HEK293 (cell line): ENCODE results near the gene HOGA1.

Experiments used
- ATF2 ChIP-seq: fragments of 450-650 bp; formaldehyde crosslinking; IDR thresholded peaks from 2 replicates; pipeline ENCODE4 v1.5.1; 2016; ENCODE audit warnings: missing biosample characterization, missing genetic modification characterization, low read depth
- CTCF ChIP-seq: fragments of 450-650 bp; formaldehyde crosslinking; IDR thresholded peaks from 2 replicates; pipeline ENCODE4 v1.5.1; 2016; ENCODE audit warnings: missing biosample characterization, missing genetic modification characterization
- KLF1 ChIP-seq: fragments of 450-650 bp; formaldehyde crosslinking; IDR thresholded peaks from 2 replicates; pipeline ENCODE4 v1.5.1; 2016; ENCODE audit warnings: missing biosample characterization, missing genetic modification characterization
- KLF16 ChIP-seq: fragments of 450-650 bp; formaldehyde crosslinking; IDR thresholded peaks from 2 replicates; pipeline ENCODE4 v1.5.1; 2017; ENCODE audit warnings: missing biosample characterization, missing genetic modification characterization
- OSR2 ChIP-seq: fragments of 450-650 bp; formaldehyde crosslinking; IDR thresholded peaks from 2 replicates; pipeline ENCODE4 v1.5.1; 2016; ENCODE audit warnings: missing biosample characterization, missing genetic modification characterization
- TRIM28 ChIP-seq: IDR thresholded peaks from 2 replicates; pipeline ENCODE4 v1.6.1; 2011; ENCODE audit warnings: low read length, control low read depth, borderline replicate concordance
- ZBTB44 ChIP-seq: fragments of 450-650 bp; IDR thresholded peaks from 2 replicates; pipeline ENCODE4 v1.5.1; 2018; ENCODE audit warnings: missing biosample characterization, mild to moderate bottlenecking, missing genetic modification characterization
- ZNF121 ChIP-seq: fragments of 450-650 bp; formaldehyde crosslinking; IDR thresholded peaks from 2 replicates; pipeline ENCODE4 v1.5.1; 2016; ENCODE audit warnings: missing biosample characterization, missing genetic modification characterization
- ZNF138 ChIP-seq: fragments of 450-650 bp; formaldehyde crosslinking; IDR thresholded peaks from 2 replicates; pipeline ENCODE4 v1.5.1; 2016; ENCODE audit warnings: missing biosample characterization, missing genetic modification characterization, borderline replicate concordance
- ZNF174 ChIP-seq: fragments of 450-650 bp; formaldehyde crosslinking; IDR thresholded peaks from 2 replicates; pipeline ENCODE4 v1.5.0; 2017; ENCODE audit warnings: missing biosample characterization, mild to moderate bottlenecking, missing genetic modification characterization
- ZNF221 ChIP-seq: fragments of 450-650 bp; formaldehyde crosslinking; IDR thresholded peaks from 2 replicates; pipeline ENCODE4 v1.5.1; 2017; ENCODE audit warnings: missing biosample characterization, missing genetic modification characterization, borderline replicate concordance
- ZNF274 ChIP-seq, 2 experiments: fragments of 200-500 bp in 1 of 2; fragments of 450-650 bp in 1 of 2; sonication (Bioruptor generic) in 1 of 2; formaldehyde crosslinking in 1 of 2; IDR thresholded peaks; 2 replicates each; pipeline versions ENCODE4 v1.5.1 to v1.6.1; 2014 to 2016; ENCODE audit warnings: borderline replicate concordance in 1 of 2, inconsistent platforms in 1 of 2, low read length in 1 of 2, missing biosample characterization in 1 of 2, missing genetic modification characterization in 1 of 2
- ZSCAN30 ChIP-seq: fragments of 450-650 bp; IDR thresholded peaks from 2 replicates; pipeline ENCODE4 v1.5.1; 2018; ENCODE audit warnings: missing biosample characterization, mild to moderate bottlenecking, missing genetic modification characterization, moderate library complexity

- TF ChIP-seq CTCF (tag by site-specific recombination) (no peak), ZBTB44 (tag by site-specific recombination) (no peak), ZNF174 (no peak), ATF2 (no peak), KLF16 (tag by site-specific recombination) (no peak), ZNF121 (no peak), ZNF221 (no peak), ZSCAN30 (tag by site-specific recombination) (no peak), OSR2 (no peak), TRIM28 (no peak), ZNF138 (tag by site-specific recombination) (no peak), KLF1 (tag by site-specific recombination) (no peak), ZNF274 (IDR thresholded peaks at IDR 0.05; ENCODE audit: low read length) (no peak), ZNF274 (tag by site-specific recombination; IDR thresholded peaks at IDR 0.05; ENCODE audit: borderline replicate concordance) (no peak)
These were observed 43.5 kb downstream of the HOGA1 start for GRCh38 chr10:97627731-97628130.
